ENCODE results near the gene NR5A1.

DNA sequence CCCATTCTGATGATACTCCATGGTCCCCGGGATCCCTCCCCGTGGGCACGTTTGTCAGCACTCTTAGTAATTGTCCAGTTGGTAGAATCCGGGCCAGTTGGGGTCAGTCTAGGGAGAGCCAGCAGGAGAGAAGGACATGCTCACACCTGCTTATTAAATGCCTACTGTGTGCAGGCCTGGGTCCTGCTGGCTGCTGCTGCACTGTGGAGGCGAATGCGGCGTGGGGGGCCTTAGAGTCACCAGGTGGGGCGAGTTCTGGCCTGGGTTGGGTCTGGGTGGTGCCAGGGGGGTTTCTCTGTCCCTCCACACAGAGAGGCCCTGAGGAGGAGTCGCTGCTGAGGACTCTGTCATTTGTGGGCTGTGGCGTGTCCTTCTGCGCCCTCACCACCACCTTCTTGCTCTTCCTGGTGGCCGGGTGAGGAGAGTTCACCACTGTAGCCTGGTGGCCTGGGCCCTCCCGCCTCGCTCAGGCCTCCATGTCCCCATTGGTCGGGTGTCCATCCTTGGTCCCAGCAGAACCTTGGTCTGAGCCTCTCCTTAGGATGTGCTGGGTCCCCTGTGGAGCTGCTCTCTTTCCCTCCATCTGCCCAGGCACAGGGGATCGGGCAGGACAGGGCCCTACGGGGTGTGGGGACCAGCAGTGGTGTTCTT is 39.7 kb downstream of the NR5A1 start:
- TF ChIP-seq, protein P1, sequence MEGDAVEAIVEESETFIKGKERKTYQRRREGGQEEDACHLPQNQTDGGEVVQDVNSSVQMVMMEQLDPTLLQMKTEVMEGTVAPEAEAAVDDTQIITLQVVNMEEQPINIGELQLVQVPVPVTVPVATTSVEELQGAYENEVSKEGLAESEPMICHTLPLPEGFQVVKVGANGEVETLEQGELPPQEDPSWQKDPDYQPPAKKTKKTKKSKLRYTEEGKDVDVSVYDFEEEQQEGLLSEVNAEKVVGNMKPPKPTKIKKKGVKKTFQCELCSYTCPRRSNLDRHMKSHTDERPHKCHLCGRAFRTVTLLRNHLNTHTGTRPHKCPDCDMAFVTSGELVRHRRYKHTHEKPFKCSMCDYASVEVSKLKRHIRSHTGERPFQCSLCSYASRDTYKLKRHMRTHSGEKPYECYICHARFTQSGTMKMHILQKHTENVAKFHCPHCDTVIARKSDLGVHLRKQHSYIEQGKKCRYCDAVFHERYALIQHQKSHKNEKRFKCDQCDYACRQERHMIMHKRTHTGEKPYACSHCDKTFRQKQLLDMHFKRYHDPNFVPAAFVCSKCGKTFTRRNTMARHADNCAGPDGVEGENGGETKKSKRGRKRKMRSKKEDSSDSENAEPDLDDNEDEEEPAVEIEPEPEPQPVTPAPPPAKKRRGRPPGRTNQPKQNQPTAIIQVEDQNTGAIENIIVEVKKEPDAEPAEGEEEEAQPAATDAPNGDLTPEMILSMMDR (IDR thresholded peaks at IDR 0.05), result no peak
- TF ChIP-seq POLR2A (IDR thresholded peaks at IDR 0.05), result no peak

Data from uterus (tissue), 2 donors.